Stomach (tissue), 4 donors: ENCODE measurements around the gene IZUMO1.

Source experiments
- POLR2A ChIP-seq, 4 donors: fragments of 450-650 bp; IDR thresholded peaks; one replicate each; pipeline ENCODE4 v1.6.1; 2016; ENCODE audit warnings: antibody characterized with exemption in 4 of 4, control low read depth in 2 of 4, mild to moderate bottlenecking in 1 of 4, moderate library complexity in 1 of 4
- TF ChIP-seq, protein P1 (sequence below), 7 experiments: fragments of 450-650 bp in 4 of 7; fragments of 200-600 bp in 3 of 7; sonication (generic) in 3 of 7; IDR thresholded peaks; one replicate each; pipeline ENCODE4 v1.5.1; 2016 to 2019; ENCODE audit warnings: antibody characterized with exemption in 7 of 7, control low read depth in 2 of 7, mild to moderate bottlenecking in 1 of 7

DNA sequence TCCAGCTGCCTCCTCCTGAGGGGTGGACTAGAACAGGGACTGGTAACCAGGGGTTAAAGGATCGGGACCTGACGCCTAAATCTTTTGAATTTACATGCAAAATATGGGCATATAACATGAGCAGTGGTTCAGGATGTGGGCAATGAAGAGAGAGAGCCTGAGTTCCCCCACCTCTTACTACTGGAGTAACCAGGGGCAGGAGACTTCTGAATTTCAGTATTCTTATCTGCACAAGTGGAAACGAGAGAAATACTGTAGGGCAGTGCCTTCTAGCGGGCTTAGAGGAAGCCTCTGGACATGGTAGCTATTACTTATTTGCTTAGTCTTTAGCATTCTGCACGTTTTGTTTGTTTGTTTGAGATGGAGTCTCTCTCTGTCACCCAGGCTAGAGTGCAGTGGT is 37.8 kb upstream of the IZUMO1 start:
- no peak for TF ChIP-seq POLR2A (IDR thresholded peaks at IDR 0.05)
- TF ChIP-seq, protein P1, sequence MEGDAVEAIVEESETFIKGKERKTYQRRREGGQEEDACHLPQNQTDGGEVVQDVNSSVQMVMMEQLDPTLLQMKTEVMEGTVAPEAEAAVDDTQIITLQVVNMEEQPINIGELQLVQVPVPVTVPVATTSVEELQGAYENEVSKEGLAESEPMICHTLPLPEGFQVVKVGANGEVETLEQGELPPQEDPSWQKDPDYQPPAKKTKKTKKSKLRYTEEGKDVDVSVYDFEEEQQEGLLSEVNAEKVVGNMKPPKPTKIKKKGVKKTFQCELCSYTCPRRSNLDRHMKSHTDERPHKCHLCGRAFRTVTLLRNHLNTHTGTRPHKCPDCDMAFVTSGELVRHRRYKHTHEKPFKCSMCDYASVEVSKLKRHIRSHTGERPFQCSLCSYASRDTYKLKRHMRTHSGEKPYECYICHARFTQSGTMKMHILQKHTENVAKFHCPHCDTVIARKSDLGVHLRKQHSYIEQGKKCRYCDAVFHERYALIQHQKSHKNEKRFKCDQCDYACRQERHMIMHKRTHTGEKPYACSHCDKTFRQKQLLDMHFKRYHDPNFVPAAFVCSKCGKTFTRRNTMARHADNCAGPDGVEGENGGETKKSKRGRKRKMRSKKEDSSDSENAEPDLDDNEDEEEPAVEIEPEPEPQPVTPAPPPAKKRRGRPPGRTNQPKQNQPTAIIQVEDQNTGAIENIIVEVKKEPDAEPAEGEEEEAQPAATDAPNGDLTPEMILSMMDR (IDR thresholded peaks at IDR 0.05), result peak in 4 of 7 experiments; percentile 27 to 77 (median 48)
